ENCODE results near the gene TMEM151A.

Gene TMEM151A

GRCh38 chr11:66289548-66290329, 2.0 kb upstream of the TMEM151A start:
- no peak for DNase-seq (ENCODE audit: low read depth)

GRCh38 chr11:66290330-66290621, 1.4 kb upstream of the TMEM151A start:
- H3K4me3 ChIP-seq (replicated peaks; ENCODE audit: low read depth, low read length), result no peak overlapping the region
- TF ChIP-seq, protein P1, sequence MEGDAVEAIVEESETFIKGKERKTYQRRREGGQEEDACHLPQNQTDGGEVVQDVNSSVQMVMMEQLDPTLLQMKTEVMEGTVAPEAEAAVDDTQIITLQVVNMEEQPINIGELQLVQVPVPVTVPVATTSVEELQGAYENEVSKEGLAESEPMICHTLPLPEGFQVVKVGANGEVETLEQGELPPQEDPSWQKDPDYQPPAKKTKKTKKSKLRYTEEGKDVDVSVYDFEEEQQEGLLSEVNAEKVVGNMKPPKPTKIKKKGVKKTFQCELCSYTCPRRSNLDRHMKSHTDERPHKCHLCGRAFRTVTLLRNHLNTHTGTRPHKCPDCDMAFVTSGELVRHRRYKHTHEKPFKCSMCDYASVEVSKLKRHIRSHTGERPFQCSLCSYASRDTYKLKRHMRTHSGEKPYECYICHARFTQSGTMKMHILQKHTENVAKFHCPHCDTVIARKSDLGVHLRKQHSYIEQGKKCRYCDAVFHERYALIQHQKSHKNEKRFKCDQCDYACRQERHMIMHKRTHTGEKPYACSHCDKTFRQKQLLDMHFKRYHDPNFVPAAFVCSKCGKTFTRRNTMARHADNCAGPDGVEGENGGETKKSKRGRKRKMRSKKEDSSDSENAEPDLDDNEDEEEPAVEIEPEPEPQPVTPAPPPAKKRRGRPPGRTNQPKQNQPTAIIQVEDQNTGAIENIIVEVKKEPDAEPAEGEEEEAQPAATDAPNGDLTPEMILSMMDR (IDR thresholded peaks at IDR 0.05; ENCODE audit: low read length, missing control alignments), result no peak
- DNase-seq (ENCODE audit: low read depth), result no peak

More at GRCh38 chr11:66289548-66290329, 2.0 kb upstream of the TMEM151A start:
- peak overlapping the region; percentile 91 for H3K4me3 ChIP-seq (replicated peaks; ENCODE audit: low read depth, low read length)
- TF ChIP-seq, protein P1 (IDR thresholded peaks at IDR 0.05; ENCODE audit: low read length, missing control alignments), result no peak

DNA sequence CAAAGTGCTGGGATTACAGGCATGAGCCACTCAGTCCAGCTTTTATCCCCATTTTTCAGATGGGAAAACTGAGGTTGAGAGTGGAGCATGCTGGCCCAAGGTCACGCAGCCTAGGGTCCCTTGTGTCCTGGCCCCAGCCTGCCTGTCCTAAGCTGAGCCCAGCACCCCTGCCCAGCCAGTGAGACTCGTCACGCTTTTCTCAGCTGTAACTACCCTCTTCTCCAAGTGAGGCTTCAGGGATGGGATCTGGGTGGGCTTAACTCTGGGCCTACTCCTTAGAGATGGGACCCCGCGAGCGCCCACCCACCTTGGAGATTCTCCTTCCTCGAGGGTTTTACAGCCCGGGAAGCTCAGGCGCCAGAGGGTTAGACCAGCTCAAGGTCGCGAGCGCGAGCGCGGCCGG, 390 bp upstream of the TMEM151A start:
- TF ChIP-seq, protein P1 (IDR thresholded peaks at IDR 0.05; ENCODE audit: low read length, missing control alignments), result no peak
- H3K4me3 ChIP-seq (replicated peaks; ENCODE audit: low read depth, low read length), result no peak overlapping the region
- DNase-seq (ENCODE audit: low read depth), result no peak

- no peak for DNase-seq (ENCODE audit: low read depth)
- no peak overlapping the region for H3K4me3 ChIP-seq (replicated peaks; ENCODE audit: low read depth, low read length)
- TF ChIP-seq, protein P1 (IDR thresholded peaks at IDR 0.05; ENCODE audit: low read length, missing control alignments), result no peak
Observed at GRCh38 chr11:66292543-66293332, 1.0 kb downstream of the TMEM151A start.

GRCh38 chr11:66293352-66293751, 1.7 kb downstream of the TMEM151A start:
- no peak for DNase-seq (ENCODE audit: low read depth)
- TF ChIP-seq, protein P1 (IDR thresholded peaks at IDR 0.05; ENCODE audit: low read length, missing control alignments), result no peak
- no peak overlapping the region for H3K4me3 ChIP-seq (replicated peaks; ENCODE audit: low read depth, low read length)

GRCh38 chr11:66293777-66294625, 2.3 kb downstream of the TMEM151A start:
- no peak for DNase-seq (ENCODE audit: low read depth)
- no peak overlapping the region for H3K4me3 ChIP-seq (replicated peaks; ENCODE audit: low read depth, low read length)
- TF ChIP-seq, protein P1 (IDR thresholded peaks at IDR 0.05; ENCODE audit: low read length, missing control alignments), result no peak
